ENCODE data around the gene APOF. TPM values are rescaled to one million over a fixed set of nuclear protein-coding genes. Genes with fewer than 3 reads are reported as not detected.

APOF gene
- total RNA-seq, 1 donor from 2014 or later, result not detected

GRCh38 chr12:56317675-56318074, 45.0 kb downstream of the APOF start:
- no peaks in the 10 kb centered on the region for H3K27me3 ChIP-seq
- DNase-seq (ENCODE audit: extremely low spot score in 2 of 2), result no peak
- intact Hi-C loops (cut with DNase I), result no loop called here
- H3K4me1 ChIP-seq, result peaks cover 8% of the 10 kb centered on the region
- peaks cover 0 to 32% of the 10 kb centered on the region in 2 donors for H3K36me3 ChIP-seq
- H3K4me3 ChIP-seq, result no peak overlapping the region
- TF ChIP-seq POLR2A (IDR thresholded peaks at IDR 0.05) (no peak), POLR2AphosphoS5 (IDR thresholded peaks at IDR 0.05; ENCODE audit: insufficient read depth in 1 of 2, low read depth in 1 of 2) (no peak), CTCF (IDR thresholded peaks at IDR 0.05) (no peak)
- no peaks in the 10 kb centered on the region for H3K9me3 ChIP-seq
- no peak overlapping the region for H3K27ac ChIP-seq

GRCh38 chr12:56315622-56316473, 46.8 kb downstream of the APOF start, which contains the start of gene CNPY2:
Gene CNPY2 (minus strand): TSS chr12:56315988. CDS start chr12:56315217, 771 bp downstream.
- peak in 1 of 2 donors; percentile 96 for DNase-seq (ENCODE audit: extremely low spot score in 2 of 2)
- Histone ChIP-seq H3K36me3 (peaks cover 0 to 23% of the 10 kb centered on the region in 2 donors), H3K27ac (peak within 1 kb of the TSS; percentile 78), H3K4me1 (peaks cover 8% of the 10 kb centered on the region), H3K9me3 (no peaks in the 10 kb centered on the region), H3K4me3 (peak within 1 kb of the TSS; percentile 53 to 81), H3K27me3 (no peaks in the 10 kb centered on the region)
- intact Hi-C loops (cut with DNase I), result loop anchor here (1.0 kb wide), 1 partner anchor 46 kb away; the partner anchor contains the start of gene APOF
- TF ChIP-seq POLR2AphosphoS5 (IDR thresholded peaks at IDR 0.05; ENCODE audit: insufficient read depth in 1 of 2, low read depth in 1 of 2) (peak; percentile 82 to 91), CTCF (IDR thresholded peaks at IDR 0.05) (no peak), POLR2A (IDR thresholded peaks at IDR 0.05) (peak in 1 of 2 donors; percentile 35)

GRCh38 chr12:56315249-56315621, 47.4 kb downstream of the APOF start:
- H3K27ac ChIP-seq, result peak overlapping the region; percentile 78
- H3K27me3 ChIP-seq, result no peaks in the 10 kb centered on the region
- no peak for TF ChIP-seq CTCF (IDR thresholded peaks at IDR 0.05)
- TF ChIP-seq POLR2A (IDR thresholded peaks at IDR 0.05), result no peak
- no peak for TF ChIP-seq POLR2AphosphoS5 (IDR thresholded peaks at IDR 0.05; ENCODE audit: insufficient read depth in 1 of 2, low read depth in 1 of 2)
- H3K4me3 ChIP-seq, result peak overlapping the region; percentile 53 to 81
- intact Hi-C loops (cut with DNase I), result loop anchor here (1.0 kb wide), 1 partner anchor 47 kb away; the partner anchor contains the start of gene APOF
- H3K36me3 ChIP-seq, result peaks cover 0 to 29% of the 10 kb centered on the region in 2 donors
- no peaks in the 10 kb centered on the region for H3K9me3 ChIP-seq
- H3K4me1 ChIP-seq, result peaks cover 8% of the 10 kb centered on the region
- no peak for DNase-seq (ENCODE audit: extremely low spot score in 2 of 2)

GRCh38 chr12:56311003-56311402, 51.7 kb downstream of the APOF start:
- no peak overlapping the region for H3K4me3 ChIP-seq
- peaks cover 8% of the 10 kb centered on the region for H3K4me1 ChIP-seq
- intact Hi-C loops (cut with DNase I), result no loop called here
- no peaks in the 10 kb centered on the region for H3K27me3 ChIP-seq
- no peak overlapping the region for H3K27ac ChIP-seq
- H3K36me3 ChIP-seq, result peaks cover 0 to 32% of the 10 kb centered on the region in 2 donors
- no peaks in the 10 kb centered on the region for H3K9me3 ChIP-seq
- TF ChIP-seq POLR2AphosphoS5 (IDR thresholded peaks at IDR 0.05; ENCODE audit: insufficient read depth in 1 of 2, low read depth in 1 of 2) (no peak), POLR2A (IDR thresholded peaks at IDR 0.05) (no peak), CTCF (IDR thresholded peaks at IDR 0.05) (no peak)
- no peak for DNase-seq (ENCODE audit: extremely low spot score in 2 of 2)

Small RNA genes within 50 kb of the gene (small RNA-seq; reads per million reads assigned to genes)
- gene RNU7-40P, result not detected

Other genes with a start within 250 kb of the APOF start
- 2,458 TPM for gene RPL41, start 246.2 kb downstream of the APOF start, total RNA-seq
- gene ZC3H10, start 244.6 kb downstream of the APOF start, total RNA-seq, result 2.0 TPM
- gene ESYT1, start 234.6 kb downstream of the APOF start, total RNA-seq, result 140 TPM
- gene MYL6B, start 210.3 kb downstream of the APOF start, total RNA-seq, result 40.8 TPM
- 2,285 TPM for gene MYL6, start 204.5 kb downstream of the APOF start, total RNA-seq
- 95.3 TPM for gene SMARCC2, start 173.4 kb downstream of the APOF start, total RNA-seq
- gene RNF41, start 140.9 kb downstream of the APOF start, total RNA-seq, result 79.6 TPM
- 20.4 TPM for gene NABP2, start 138.5 kb downstream of the APOF start, total RNA-seq
- not detected for gene SLC39A5, start 132.8 kb downstream of the APOF start, total RNA-seq
- 22.6 TPM for gene ANKRD52, start 104.5 kb downstream of the APOF start, total RNA-seq
- 10.1 TPM for gene COQ10A, start 95.9 kb downstream of the APOF start, total RNA-seq
- gene CS, start 62.5 kb downstream of the APOF start, total RNA-seq, result 140 TPM
- 65.6 TPM for gene CNPY2, start 46.9 kb downstream of the APOF start, total RNA-seq
- 37.6 TPM for gene PAN2, start 28.9 kb downstream of the APOF start, total RNA-seq
- gene IL23A, start 24.0 kb downstream of the APOF start, total RNA-seq, result not detected
- 109 TPM for gene STAT2, start 2.8 kb downstream of the APOF start, total RNA-seq
- 6.1 TPM for gene TIMELESS, start 86.6 kb upstream of the APOF start, total RNA-seq
- not detected for gene MIP, start 91.8 kb upstream of the APOF start, total RNA-seq
- gene SPRYD4, start 105.7 kb upstream of the APOF start, total RNA-seq, result 1.7 TPM
- 5.2 TPM for gene GLS2, start 125.3 kb upstream of the APOF start, total RNA-seq
- gene RBMS2, start 159.0 kb upstream of the APOF start, total RNA-seq, result 20.6 TPM

Measured in vagina (tissue), 2 donors.